Small intestine (tissue), 7 donors: ENCODE measurements around the gene IL1RL1. TPM values are rescaled to one million over a fixed set of nuclear protein-coding genes. Genes with fewer than 3 reads are reported as not detected.
A peak's percentile ranks its signal among the peaks of the same experiment; 100 is the strongest.

Experiments used
- DNase-seq, 2 donors: peaks; one replicate each; pipeline versions ENCODE4 v3.0.0 to v3.0.0-alpha.2; 2013
- FAIRE-seq: peaks from 2 replicates; lab custom pipeline; 2012; peaks lifted over from hg19 to GRCh38; lab: Jason Lieb, UNC
- H3K27ac ChIP-seq, 3 donors: one replicate each; pipeline ENCODE4 v1.5.1; 2013; ENCODE audit warnings: low read length in 2 of 3, mild to moderate bottlenecking in 2 of 3, control low read depth in 1 of 3, inconsistent platforms in 1 of 3, low read depth in 1 of 3, moderate library complexity in 1 of 3
- H3K27me3 ChIP-seq, 3 donors: one replicate each; pipeline ENCODE4 v1.6.1; 2013; ENCODE audit warnings: low read length in 3 of 3, inconsistent platforms in 1 of 3; ENCODE audit not compliant: control insufficient read depth in 3 of 3, insufficient read depth in 3 of 3
- H3K36me3 ChIP-seq, 3 donors: one replicate each; pipeline ENCODE4 v1.6.1; 2013; ENCODE audit warnings: low read length in 3 of 3, inconsistent platforms in 1 of 3, low read depth in 1 of 3, mild to moderate bottlenecking in 1 of 3, moderate library complexity in 1 of 3; ENCODE audit not compliant: control insufficient read depth in 3 of 3, insufficient read depth in 2 of 3
- H3K4me1 ChIP-seq, 3 donors: one replicate each; pipeline ENCODE4 v1.6.1; 2013; ENCODE audit warnings: low read length in 2 of 3, inconsistent platforms in 1 of 3, low read depth in 1 of 3, mild to moderate bottlenecking in 1 of 3, moderate library complexity in 1 of 3; ENCODE audit not compliant: control insufficient read depth in 3 of 3, insufficient read depth in 2 of 3
- H3K4me3 ChIP-seq, 3 donors: one replicate each; pipeline ENCODE4 v1.5.1; 2013; ENCODE audit warnings: low read length in 3 of 3, control low read depth in 1 of 3, inconsistent platforms in 1 of 3, low read depth in 1 of 3, mild to moderate bottlenecking in 1 of 3, moderate library complexity in 1 of 3
- H3K9me3 ChIP-seq, 2 donors: one replicate each; pipeline ENCODE4 v1.6.1; 2013; ENCODE audit warnings: low read depth in 1 of 2, low read length in 1 of 2; ENCODE audit not compliant: control insufficient read depth in 2 of 2, insufficient read depth in 1 of 2
- WGBS, 3 donors: extraction: QIAGEN DNeasy Blood & Tissue Kit; methylation state at CpG; one replicate each; pipeline ENCODE4 v1.1.7; 2013; 5-methylcytosine and 5-hydroxymethylcytosine counted together
- polyA plus RNA-seq, 4 donors: library from polyadenylated mRNA; stranded (reverse) in 3 of 4; unstranded in 1 of 4; fragments of 200-250 nt in 3 of 4; fragments of 120-200 nt in 1 of 4; gene quantifications; one replicate each; pipeline versions ENCODE4 v1.2.1 to v1.2.3, GENCODE V29; 2013
- donor health status: healthy with polysubstance abuse.
- donor health status: control.
- donor health status: control.
- donor health status: Bipolar disorder and iron deficiency.
- donor health status: healthy.

Gene IL1RL1
- polyA plus RNA-seq, 4 donors = 0.31 to 14.6 (median 2.4) TPM

- Histone ChIP-seq H3K36me3 (no peaks in the 10 kb centered on the region), H3K4me1 (no peaks in the 10 kb centered on the region), H3K27ac (no peak overlapping the region), H3K27me3 (peaks cover 0 to 6% (median 0%) of the 10 kb centered on the region in 3 donors), H3K4me3 (no peak overlapping the region), H3K9me3 (no peaks in the 10 kb centered on the region)
- no peak for FAIRE-seq
- WGBS, 3 donors = 82 to 84% (median 84%) methylated on average over 1 of the region's 1 CpG
- no peak for DNase-seq
Measured at GRCh38 chr2:102334486-102334885, 23.1 kb downstream of the IL1RL1 start.

DNA sequence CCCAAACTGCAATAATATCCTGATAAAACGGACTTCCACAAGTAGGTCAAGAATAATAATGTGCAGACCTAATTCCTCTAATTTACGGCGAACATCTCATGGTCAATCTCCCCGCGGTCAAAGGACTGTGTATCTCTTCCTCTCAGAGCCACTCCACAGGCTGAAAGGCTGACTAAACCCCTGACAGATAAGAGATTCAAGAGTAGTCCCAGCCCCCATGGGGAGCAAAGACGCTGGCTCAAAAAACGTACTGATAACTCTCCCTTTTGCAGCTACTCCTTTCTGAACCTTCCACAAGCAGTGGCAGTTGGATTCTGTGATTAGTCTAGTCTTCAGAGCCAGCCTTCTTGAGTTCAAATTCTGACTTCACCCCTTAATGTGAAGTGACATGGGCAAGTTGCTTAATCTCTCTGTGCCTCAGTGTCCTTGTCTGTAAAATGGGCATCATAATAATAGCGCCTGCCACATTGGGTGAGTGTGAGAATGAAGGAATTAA, 24.6 kb downstream of the IL1RL1 start:
- H3K36me3 ChIP-seq = no peaks in the 10 kb centered on the region
- no peaks in the 10 kb centered on the region for H3K4me1 ChIP-seq
- peaks cover 0 to 6% (median 0%) of the 10 kb centered on the region in 3 donors for H3K27me3 ChIP-seq
- no peak overlapping the region for H3K27ac ChIP-seq
- H3K9me3 ChIP-seq = no peaks in the 10 kb centered on the region
- FAIRE-seq = no peak
- H3K4me3 ChIP-seq = no peak overlapping the region
- DNase-seq = no peak
- WGBS, 3 donors = 43 to 59% (median 51%) methylated on average over 8 of the region's 8 CpGs

GRCh38 chr2:102336502-102336945, 25.2 kb downstream of the IL1RL1 start:
- peak overlapping the region in 1 of 3 donors; percentile 61 for H3K27ac ChIP-seq
- H3K9me3 ChIP-seq = no peaks in the 10 kb centered on the region
- H3K27me3 ChIP-seq = peaks cover 0 to 6% (median 0%) of the 10 kb centered on the region in 3 donors
- WGBS, 3 donors = 75 to 84% (median 80%) methylated on average over 3 of the region's 3 CpGs
- no peak overlapping the region for H3K4me3 ChIP-seq
- DNase-seq = no peak
- no peaks in the 10 kb centered on the region for H3K4me1 ChIP-seq
- H3K36me3 ChIP-seq = no peaks in the 10 kb centered on the region
- no peak for FAIRE-seq

DNA sequence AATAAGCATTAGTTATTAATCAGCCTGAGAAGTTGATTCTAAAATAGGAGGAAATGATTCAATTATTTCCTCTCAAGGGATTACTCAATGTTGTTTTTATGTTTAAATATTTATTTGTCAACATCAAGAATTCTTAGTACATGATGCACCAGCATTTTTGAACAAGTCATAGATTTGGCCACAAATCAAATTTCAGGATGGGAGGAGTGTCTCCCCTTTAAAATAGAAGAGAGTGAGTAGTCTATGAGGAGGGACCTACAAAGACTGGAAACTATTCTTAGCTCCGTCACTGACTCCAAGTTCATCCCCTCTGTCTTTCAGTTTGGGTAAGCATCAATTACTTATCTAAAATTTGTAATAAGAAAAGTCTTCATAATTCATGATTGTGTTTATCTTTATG, 25.6 kb downstream of the IL1RL1 start:
- FAIRE-seq (no peak), DNase-seq (no peak)
- H3K27ac ChIP-seq = peak overlapping the region in 1 of 3 donors; percentile 61
- H3K9me3 ChIP-seq = no peaks in the 10 kb centered on the region
- H3K4me1 ChIP-seq = no peaks in the 10 kb centered on the region
- H3K27me3 ChIP-seq = peaks cover 0 to 6% (median 0%) of the 10 kb centered on the region in 3 donors
- 49 to 68% (median 55%) methylated on average over 1 of the region's 1 CpG for WGBS, 3 donors
- H3K36me3 ChIP-seq = no peaks in the 10 kb centered on the region
- no peak overlapping the region for H3K4me3 ChIP-seq

DNA sequence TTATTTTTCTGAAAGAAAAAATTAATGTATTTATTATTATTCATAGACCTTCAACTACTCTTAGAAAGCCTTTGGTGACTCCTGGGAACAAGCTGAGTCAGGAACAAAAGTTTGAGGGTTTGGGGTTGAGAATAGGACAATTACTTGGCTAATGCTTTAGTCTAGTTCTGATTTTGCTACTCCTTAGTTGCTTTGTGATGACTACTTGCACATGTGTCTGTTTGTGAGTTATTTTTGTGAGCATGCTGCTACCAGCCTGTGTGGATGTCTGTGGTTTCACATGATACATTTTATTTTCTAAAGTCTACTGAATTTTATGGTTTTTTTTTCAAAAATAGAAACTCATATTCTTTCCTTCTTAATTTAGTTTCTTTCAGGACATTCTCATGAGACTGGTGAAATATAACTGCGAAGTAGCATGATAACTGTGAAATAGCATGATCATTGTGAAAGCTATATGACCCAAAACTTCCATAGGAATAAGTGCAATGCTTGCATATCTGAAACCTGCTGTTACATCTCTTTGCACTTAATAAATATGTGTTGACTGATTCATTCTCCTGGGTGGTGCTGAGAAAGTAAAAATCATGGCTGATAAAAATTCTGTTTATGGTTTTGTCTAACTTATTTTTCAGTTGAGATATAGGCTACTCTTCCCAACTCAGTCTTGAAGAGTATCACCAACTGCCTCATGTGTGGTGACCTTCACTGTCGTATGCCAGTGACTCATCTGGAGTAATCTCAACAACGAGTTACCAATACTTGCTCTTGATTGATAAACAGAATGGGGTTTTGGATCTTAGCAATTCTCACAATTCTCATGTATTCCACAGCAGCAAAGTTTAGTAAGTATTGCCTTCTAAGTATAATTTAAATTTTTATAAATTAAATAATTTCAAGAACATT, 26.4 kb downstream of the IL1RL1 start:
- no peaks in the 10 kb centered on the region for H3K4me1 ChIP-seq
- H3K4me3 ChIP-seq = no peak overlapping the region
- no peak for DNase-seq
- FAIRE-seq = no peak
- H3K36me3 ChIP-seq = no peaks in the 10 kb centered on the region
- H3K27me3 ChIP-seq = peaks cover 0 to 6% (median 0%) of the 10 kb centered on the region in 3 donors
- no peaks in the 10 kb centered on the region for H3K9me3 ChIP-seq
- 32 to 57% (median 42%) methylated on average over 3 of the region's 3 CpGs for WGBS, 3 donors
- H3K27ac ChIP-seq = no peak overlapping the region

DNA sequence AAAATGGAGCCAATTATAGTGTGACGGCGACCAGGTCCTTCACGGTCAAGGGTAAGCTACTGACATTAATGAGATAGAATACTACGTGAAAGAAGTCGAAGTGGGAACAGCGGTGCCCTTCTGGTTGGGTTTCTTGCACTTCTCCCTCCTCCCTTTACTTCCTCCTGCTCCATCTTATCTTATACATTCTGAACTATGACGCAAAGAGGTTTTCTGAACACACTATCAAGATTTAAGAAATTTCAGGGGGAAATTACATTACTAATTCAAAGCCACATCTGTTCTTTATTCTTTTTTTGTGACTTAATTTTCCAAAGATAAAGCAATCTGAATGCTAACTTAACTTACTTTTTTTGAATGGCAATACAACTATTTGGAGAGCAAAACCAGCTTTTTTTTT, 29.4 kb downstream of the IL1RL1 start:
- no peak for DNase-seq
- H3K27ac ChIP-seq = no peak overlapping the region
- 78 to 93% (median 84%) methylated on average over 7 of the region's 7 CpGs for WGBS, 3 donors
- no peaks in the 10 kb centered on the region for H3K9me3 ChIP-seq
- no peak for FAIRE-seq
- no peaks in the 10 kb centered on the region for H3K36me3 ChIP-seq
- no peak overlapping the region for H3K4me3 ChIP-seq
- peaks cover 0 to 15% (median 0%) of the 10 kb centered on the region in 3 donors for H3K27me3 ChIP-seq
- no peaks in the 10 kb centered on the region for H3K4me1 ChIP-seq

- DNase-seq (no peak), FAIRE-seq (no peak)
- Histone ChIP-seq H3K4me1 (no peaks in the 10 kb centered on the region), H3K36me3 (no peaks in the 10 kb centered on the region), H3K9me3 (no peaks in the 10 kb centered on the region), H3K27ac (no peak overlapping the region), H3K4me3 (no peak overlapping the region), H3K27me3 (peaks cover 0 to 11% (median 0%) of the 10 kb centered on the region in 3 donors)
- WGBS, 3 donors = 62 to 74% (median 64%) methylated on average over 3 of the region's 3 CpGs
Measured at GRCh38 chr2:102342888-102343287, 31.5 kb downstream of the IL1RL1 start.

GRCh38 chr2:102344397-102344796, 33.0 kb downstream of the IL1RL1 start:
- FAIRE-seq (no peak), DNase-seq (no peak)
- peaks cover 0 to 11% (median 0%) of the 10 kb centered on the region in 3 donors for H3K27me3 ChIP-seq
- H3K27ac ChIP-seq = no peak overlapping the region
- WGBS, 3 donors = 74 to 88% (median 83%) methylated on average over 3 of the region's 3 CpGs
- H3K4me1 ChIP-seq = no peaks in the 10 kb centered on the region
- no peak overlapping the region for H3K4me3 ChIP-seq
- H3K36me3 ChIP-seq = no peaks in the 10 kb centered on the region
- H3K9me3 ChIP-seq = no peaks in the 10 kb centered on the region
